MM.1S (cell line): ENCODE measurements around the gene SAMD13.

Experiments
- CTCF ChIP-seq: fragments of 300-600 bp; sonication (generic); IDR thresholded peaks from 2 replicates; pipeline ENCODE4 v1.5.1; 2016; ENCODE audit warnings: antibody characterized with exemption, low read length, mixed read lengths
- EZH2 ChIP-seq: fragments of 300-600 bp; sonication (generic); optimal IDR thresholded peaks from 2 replicates; pipeline ENCODE3; 2017; ENCODE audit warnings: low read depth, mild to moderate bottlenecking, antibody characterized with exemption, low read length, mixed read lengths
- EZH2phosphoT487 ChIP-seq: fragments of 300-600 bp; sonication (generic); IDR thresholded peaks from 2 replicates; pipeline ENCODE4 v1.6.1; 2018; ENCODE audit warnings: antibody characterized with exemption, low read length

DNA sequence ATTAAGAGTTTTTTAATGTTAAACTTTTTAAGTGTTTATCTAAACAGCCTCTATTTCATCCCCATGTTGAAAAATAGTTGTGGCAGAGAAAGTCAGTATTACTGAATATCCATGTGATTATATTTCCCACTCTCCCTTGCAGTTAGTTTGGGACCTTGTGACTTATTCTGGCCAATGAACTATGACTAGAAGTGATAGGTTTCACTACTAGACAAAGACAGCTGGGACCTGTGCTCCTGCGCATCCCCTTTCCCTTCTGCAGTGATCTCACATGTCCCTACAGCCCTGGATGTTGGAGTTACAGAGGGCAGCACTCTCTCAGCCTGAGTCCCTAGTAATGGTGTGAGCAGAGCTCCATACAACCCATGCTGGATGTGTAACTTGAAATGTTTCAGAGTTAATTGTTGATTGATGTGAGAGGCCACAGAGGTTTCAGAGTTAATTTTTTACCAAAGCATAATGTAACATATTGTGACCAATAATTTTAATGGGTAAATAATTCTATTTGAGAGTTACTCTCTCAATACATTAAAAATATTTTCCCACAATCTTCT, 18.7 kb upstream of the SAMD13 start:
- no peak for TF ChIP-seq CTCF
- TF ChIP-seq EZH2: no peak
- no peak for TF ChIP-seq EZH2phosphoT487
